ENCODE data around the gene FAM209A.

GRCh38 chr20:56513161-56514150 is 11.1 kb upstream of the FAM209A start:
- TF ChIP-seq CTCF (IDR thresholded peaks at IDR 0.05; ENCODE audit: low read length) = no peak
- no peak for TF ChIP-seq EZH2 (IDR thresholded peaks at IDR 0.05; ENCODE audit: borderline replicate concordance, low read length)
